K562 (cell line): Measurements from ENCODE around the gene ADAR. TPM values are rescaled to one million over a fixed set of nuclear protein-coding genes. Genes with fewer than 3 reads are reported as not detected.

Source experiments
- ATAC-seq: fragments of 200-7000 bp; cut with Tn5 transposase; 3 replicates; pipeline ENCODE4 v1.9.1; 2020; ENCODE audit warnings: moderate library complexity
- BruUV-seq: library from RNA; stranded (reverse); fragments of 400-500 nt; replicated peaks from 2 replicates; lab custom pipeline; 2021; lab: Mats Ljungman, UMichigan
- CTCF ChIA-PET: fragments of 300-600 bp; formaldehyde crosslinking; extraction: SDS; loops from one replicate; lab custom pipeline; 2021; ENCODE audit warnings: low intra/inter-chr PET ratio; lab: Yijun Ruan, JAX
- POLR2A ChIA-PET: fragments of 300-600, 350-650 bp; sonication (Branson Sonifier 250); formaldehyde crosslinking; extraction: SDS; loops from one replicate; lab custom pipeline; 2021; ENCODE audit warnings: antibody characterized with exemption, inconsistent platforms; lab: Yijun Ruan, JAX
- DNase-seq, 4 experiments: peaks; one replicate each; pipeline versions ENCODE4 v3.0.0 to v3.0.0-alpha.2; 2011 to 2018; ENCODE audit warnings: low spot score in 3 of 4, mixed read lengths in 3 of 4; ENCODE audit errors: extremely low read depth in 1 of 4
- FAIRE-seq: peaks from 2 replicates; lab custom pipeline; 2011; peaks lifted over from hg19 to GRCh38; lab: Jason Lieb, UNC
- H2AFZ ChIP-seq: 2 replicates; pipeline ENCODE4 v1.6.0; 2011; ENCODE audit warnings: low read depth, low read length, control low read depth, inconsistent platforms
- H3K27ac ChIP-seq: fragments of 200-600 bp; 3 replicates; pipeline ENCODE4 v1.8.0; 2011; ENCODE audit warnings: low read depth, mild to moderate bottlenecking, control low read depth, inconsistent platforms, low read length, moderate library complexity, mixed read lengths; ENCODE audit errors: extremely low read depth
- H3K27me3 ChIP-seq, 2 experiments: fragments of 300-600 bp in 1 of 2; 2 replicates in 1 of 2; 3 replicates in 1 of 2; pipeline versions ENCODE4 v1.6.0 to v1.8.0; 2011; ENCODE audit warnings: inconsistent platforms in 2 of 2, low read length in 2 of 2, mild to moderate bottlenecking in 1 of 2, mixed read lengths in 1 of 2, moderate library complexity in 1 of 2; ENCODE audit not compliant: control insufficient read depth in 2 of 2, insufficient read depth in 2 of 2
- H3K36me3 ChIP-seq: fragments of 300-600 bp; 3 replicates; pipeline ENCODE4 v1.8.0; 2011; ENCODE audit warnings: mild to moderate bottlenecking, low read length, inconsistent platforms; ENCODE audit not compliant: control insufficient read depth, insufficient read depth
- H3K4me1 ChIP-seq, 2 experiments: fragments of 200-600 bp in 1 of 2; replicated peaks in 1 of 2; 2 replicates in 1 of 2; 3 replicates in 1 of 2; pipeline versions ENCODE4 v1.5.1 to v1.8.0; 2011; ENCODE audit warnings: inconsistent platforms in 2 of 2, low read length in 2 of 2, mild to moderate bottlenecking in 1 of 2, mixed read lengths in 1 of 2, moderate library complexity in 1 of 2; ENCODE audit not compliant: control insufficient read depth in 2 of 2, insufficient read depth in 2 of 2
- H3K4me2 ChIP-seq: 2 replicates; pipeline ENCODE4 v1.6.1; 2011; ENCODE audit warnings: low read length, control low read depth, inconsistent platforms, mixed read lengths; ENCODE audit not compliant: insufficient read depth
- H3K4me3 ChIP-seq: fragments of 200-600 bp; sonication (generic), shearing (Covaris generic); 2 replicates; pipeline ENCODE4 v1.5.1; 2016; ENCODE audit warnings: control low read depth, inconsistent platforms
- H3K79me2 ChIP-seq: fragments of 200-600 bp; 3 replicates; pipeline ENCODE4 v1.8.0; 2011; ENCODE audit warnings: low read length, inconsistent platforms; ENCODE audit not compliant: control insufficient read depth, insufficient read depth
- H3K9ac ChIP-seq, 2 experiments: 2 replicates each; pipeline versions ENCODE4 v1.6.0 to v1.6.1; 2011; ENCODE audit warnings: low read depth in 2 of 2, low read length in 2 of 2, control low read depth in 1 of 2, inconsistent platforms in 1 of 2, mild to moderate bottlenecking in 1 of 2, mixed read lengths in 1 of 2; ENCODE audit not compliant: insufficient read depth in 1 of 2
- H3K9me1 ChIP-seq: one replicate; pipeline ENCODE4 v1.6.0; 2011; ENCODE audit warnings: inconsistent platforms, mild to moderate bottlenecking, low read length, moderate library complexity; ENCODE audit not compliant: control insufficient read depth, insufficient read depth
- H3K9me3 ChIP-seq: replicated peaks from 2 replicates; pipeline ENCODE4 v1.5.1; 2011; ENCODE audit warnings: low read depth, low read length, inconsistent platforms; ENCODE audit not compliant: control insufficient read depth, insufficient read depth
- H4K20me1 ChIP-seq: replicated peaks from 2 replicates; pipeline ENCODE4 v1.6.1; 2011; ENCODE audit warnings: low read length, inconsistent platforms, mixed read lengths; ENCODE audit not compliant: control insufficient read depth, insufficient read depth
- CCNT2 ChIP-seq: IDR thresholded peaks from 2 replicates; pipeline ENCODE4 v1.6.1; 2011; ENCODE audit warnings: borderline replicate concordance, low read depth, mild to moderate bottlenecking, moderate library complexity, mixed read lengths, low read length; ENCODE audit not compliant: insufficient read length; ENCODE audit errors: extremely low read depth
- CREB3 ChIP-seq: fragments of 450-650 bp; conservative IDR thresholded peaks from 2 replicates; pipeline ENCODE4 v1.6.1; 2016; ENCODE audit warnings: missing genetic modification characterization, low read depth, mild to moderate bottlenecking, missing compliant biosample characterization, moderate library complexity
- FOXA3 ChIP-seq, 2 experiments: fragments of 450-650 bp in 1 of 2; sonication (generic) in 1 of 2; formaldehyde crosslinking; IDR thresholded peaks in 1 of 2; conservative IDR thresholded peaks in 1 of 2; 2 replicates each; pipeline versions ENCODE4 v1.4.0 to v1.8.0; 2020 to 2022; ENCODE audit warnings: mild to moderate bottlenecking in 2 of 2, missing genetic modification reagents in 1 of 2
- FOXJ3 ChIP-seq: sonication (generic); formaldehyde crosslinking; IDR thresholded peaks from 2 replicates; pipeline ENCODE4 v1.4.0; 2020; ENCODE audit warnings: mild to moderate bottlenecking, missing genetic modification reagents
- KAT7 ChIP-seq: sonication (generic); formaldehyde crosslinking; IDR thresholded peaks from 2 replicates; pipeline ENCODE4 v1.8.0; 2022; ENCODE audit warnings: missing genetic modification reagents, mild to moderate bottlenecking, borderline replicate concordance
- KLF10 ChIP-seq: fragments of 250-450 bp; sonication (Bioruptor Pico); IDR thresholded peaks from 2 replicates; pipeline ENCODE4 v1.6.1; 2021; ENCODE audit warnings: matching md5 sums
- MAFF ChIP-seq: IDR thresholded peaks from 2 replicates; pipeline ENCODE4 v1.6.1; 2012; ENCODE audit warnings: low read length, improper control_type of control experiment
- MAFK ChIP-seq: IDR thresholded peaks from 2 replicates; pipeline ENCODE4 v1.6.1; 2011; ENCODE audit warnings: low read length, improper control_type of control experiment
- MBD2 ChIP-seq: sonication (generic); IDR thresholded peaks from 2 replicates; pipeline ENCODE4 v1.6.1; 2016; ENCODE audit warnings: low read depth, borderline replicate concordance
- PHF20 ChIP-seq: fragments of 450-650 bp; IDR thresholded peaks from 2 replicates; pipeline ENCODE4 v1.6.1; 2018; ENCODE audit not compliant: partially characterized antibody
- SIX5 ChIP-seq, 2 experiments: IDR thresholded peaks; 2 replicates each; pipeline ENCODE4 v1.6.1; 2011; ENCODE audit warnings: low read length in 2 of 2, borderline replicate concordance in 1 of 2, low read depth in 1 of 2, mild to moderate bottlenecking in 1 of 2, moderate library complexity in 1 of 2; ENCODE audit not compliant: insufficient read depth in 1 of 2
- ZBTB11 ChIP-seq, 3 experiments: fragments of 200-800 bp in 1 of 3; fragments of 250-450 bp in 1 of 3; fragments of 450-650 bp in 1 of 3; sonication (Bioruptor Pico) in 1 of 3; sonication (Bioruptor generic) in 1 of 3; formaldehyde crosslinking in 1 of 3; IDR thresholded peaks; 2 replicates each; pipeline versions ENCODE4 v1.6.1 to v1.8.0; 2016 to 2022; ENCODE audit warnings: mild to moderate bottlenecking in 2 of 3, missing genetic modification characterization in 2 of 3, missing compliant biosample characterization in 1 of 3, moderate library complexity in 1 of 3
- ZNF133 ChIP-seq: fragments of 250-450 bp; sonication (Bioruptor Pico); IDR thresholded peaks from 2 replicates; pipeline ENCODE4 v1.4.0; 2020; ENCODE audit warnings: mild to moderate bottlenecking
- ZNF395 ChIP-seq: fragments of 200-800 bp; sonication (Bioruptor generic); IDR thresholded peaks from 2 replicates; pipeline ENCODE4 v1.6.1; 2017; ENCODE audit warnings: missing genetic modification characterization, missing compliant biosample characterization
- ZNF778 ChIP-seq: fragments of 450-650 bp; formaldehyde crosslinking; IDR thresholded peaks from 2 replicates; pipeline ENCODE4 v1.4.0; 2020; ENCODE audit warnings: mild to moderate bottlenecking, moderate library complexity
- WGBS: fragments of 100-300 bp; shearing (Covaris generic); methylation state at CpG from one replicate; pipeline ENCODE4 v1.1.6; 2016; ENCODE audit warnings: low coverage, mixed read lengths; ENCODE audit not compliant: insufficient coverage; ENCODE audit errors: missing lambda C conversion rate; 5-methylcytosine and 5-hydroxymethylcytosine counted together
- in situ Hi-C: fragments of 300-500 bp; cut with MboI; formaldehyde crosslinking; loops from 4 replicates; pipeline ENCODE4 v1.15.0; 2018; ENCODE audit warnings: inconsistent platforms, mixed read lengths
- intact Hi-C: fragments of 100-400 bp; cut with micrococcal nuclease; formaldehyde crosslinking; loops from 2 replicates; pipeline ENCODE4 v1.14.2; 2022
- polyA plus RNA-seq, 8 experiments: library from polyadenylated mRNA; depleted of rRNA in 4 of 8; stranded (reverse) in 5 of 8; unstranded in 3 of 8; fragments of >200 nt; fragmentation: Nextera tagmentation in 2 of 8; fragmentation: Illumina TruSeq in 1 of 8; extraction: Ambion mirVana in 2 of 8; extraction: Trizol in 1 of 8; gene quantifications; 2 replicates each; pipeline versions ENCODE4 v1.2.1 to v1.2.3, GENCODE V29; 2011 to 2014; ENCODE audit warnings: inconsistent platforms in 1 of 8, missing spikeins in 1 of 8
- total RNA-seq, 7 experiments: library from RNA; depleted of rRNA in 6 of 7; stranded (reverse); fragments of >200 nt in 6 of 7; fragmentation: Illumina TruSeq in 2 of 7; extraction: Trizol in 2 of 7; gene quantifications; 2 replicates each; pipeline versions ENCODE4 v1.2.1 to v1.2.3, GENCODE V29; 2011 to 2021; ENCODE audit warnings: low replicate concordance in 1 of 7

The ADAR gene
- total and polyA plus RNA-seq, 9 of the 15 experiments (the other 6 are each of a cell fraction or from before 2014, with no cell fraction given) = 30.1 to 123 (median 60.2) TPM

- CTCF ChIA-PET = no interaction called here
- TF ChIP-seq ZNF133 (CRISPR knock-in tag) (no peak), MAFK (peak; percentile 15; the same call in 1 of the 2 replicates), FOXA3 (CRISPR knock-in tag; conservative IDR thresholded peaks at IDR 0.05 in 1 of 2, IDR thresholded peaks at IDR 0.05 in 1 of 2) (no peak), CREB3 (tag) (no peak), FOXJ3 (no peak), CCNT2 (peak; percentile 42), KLF10 (no peak), PHF20 (no peak), MBD2 (no peak), SIX5 (IDR thresholded peaks at IDR 0.05; ENCODE audit: borderline replicate concordance in 1 of 2, insufficient read depth in 1 of 2, low read depth in 1 of 2, low read length in 2 of 2) (no peak), ZNF395 (CRISPR knock-in tag) (peak; percentile 73; the same call in 1 of the 2 replicates), ZNF778 (CRISPR knock-in tag) (no peak), MAFF (peak; percentile 38; the same call in 1 of the 2 replicates), KAT7 (CRISPR knock-in tag) (0 out of 2 replicates have a peak, but pooled peaks have one; percentile 39), ZBTB11 (CRISPR knock-in tag; IDR thresholded peaks at IDR 0.05) (no peak; a peak in 1 of 6 replicates)
Observed at GRCh38 chr1:154616659-154617345, 8.8 kb upstream of the ADAR start.

More at GRCh38 chr1:154616659-154617345, 8.8 kb upstream of the ADAR start:
- BruUV-seq = TSS peak; percentile 5
- H4K20me1 ChIP-seq = peaks cover 23% of the 10 kb centered on the region; the same call in 1 of the 2 replicates
- no peak overlapping the region for H3K9ac ChIP-seq
- H2AFZ ChIP-seq = no peak overlapping the region
- peaks cover 73% of the 10 kb centered on the region for H3K79me2 ChIP-seq
- intact Hi-C loops = no loop called here
- DNase-seq (peak in 1 of 4 experiments; percentile 30), FAIRE-seq (no peak), ATAC-seq (peak; percentile 59)
- no peak overlapping the region for H3K4me2 ChIP-seq
- peaks cover 15% of the 10 kb centered on the region; the same call in 2 of the 3 replicates for H3K36me3 ChIP-seq
- POLR2A ChIA-PET = interaction anchor here (0.5 to 0.8 kb wide), 3 partner anchors 10 to 16 kb away, joined by 3 to 4 read pairs (median 3); no protein-coding TSS in a partner anchor
- H3K27ac ChIP-seq = peak overlapping the region; percentile 50; the same call in 1 of the 3 replicates
- in situ Hi-C loops = no loop called here
- peaks cover 9% of the 10 kb centered on the region for H3K9me1 ChIP-seq
- H3K27me3 ChIP-seq = no peaks in the 10 kb centered on the region
- H3K9me3 ChIP-seq = no peaks in the 10 kb centered on the region
- WGBS = 70% methylated on average over 5 of the region's 5 CpGs
- no peak overlapping the region for H3K4me3 ChIP-seq
- peaks cover 5 to 30% of the 10 kb centered on the region in 2 experiments for H3K4me1 ChIP-seq
